Stimulated activated effector memory CD8-positive, alpha-beta T cell treated with anti-CD3 and anti-CD28 coated beads, Interleukin-12 subunit alpha, Interleukin-12 subunit beta, amount 100 ng/mL, for 72 hours (primary cell): Measurements from ENCODE around the gene RSPH9.
A peak's percentile ranks its signal among the peaks of the same experiment; 100 is the strongest.
"Not testable (repeated sequence)": the region's sequence is repeated elsewhere in the genome, so short reads cannot be mapped to it uniquely, and the experiment has no call there.

Experiments
- ATAC-seq: fragments of 150-1000 bp; cut with Tn5 transposase; 2 replicates; pipeline ENCODE4 v1.10.0; 2021
- DNase-seq, 2 donors: peaks; one replicate each; pipeline ENCODE4 v3.0.0; 2021 to 2022; ENCODE audit warnings: low spot score in 2 of 2
- H3K27ac Mint-ChIP-seq: one replicate; pipeline ENCODE4 v1.8.0; 2022; ENCODE audit warnings: mild to moderate bottlenecking, mixed read lengths
- H3K36me3 Mint-ChIP-seq: one replicate; pipeline ENCODE4 v1.8.0; 2022; ENCODE audit warnings: mild to moderate bottlenecking, mixed read lengths
- H3K4me1 Mint-ChIP-seq: one replicate; pipeline ENCODE4 v1.8.0; 2022; ENCODE audit warnings: mixed read lengths
- H3K4me3 Mint-ChIP-seq: one replicate; pipeline ENCODE4 v1.8.0; 2022; ENCODE audit warnings: mild to moderate bottlenecking, mixed read lengths
- H3K9me3 Mint-ChIP-seq: one replicate; pipeline ENCODE4 v1.8.0; 2022; ENCODE audit warnings: mixed read lengths

RSPH9 gene

DNA sequence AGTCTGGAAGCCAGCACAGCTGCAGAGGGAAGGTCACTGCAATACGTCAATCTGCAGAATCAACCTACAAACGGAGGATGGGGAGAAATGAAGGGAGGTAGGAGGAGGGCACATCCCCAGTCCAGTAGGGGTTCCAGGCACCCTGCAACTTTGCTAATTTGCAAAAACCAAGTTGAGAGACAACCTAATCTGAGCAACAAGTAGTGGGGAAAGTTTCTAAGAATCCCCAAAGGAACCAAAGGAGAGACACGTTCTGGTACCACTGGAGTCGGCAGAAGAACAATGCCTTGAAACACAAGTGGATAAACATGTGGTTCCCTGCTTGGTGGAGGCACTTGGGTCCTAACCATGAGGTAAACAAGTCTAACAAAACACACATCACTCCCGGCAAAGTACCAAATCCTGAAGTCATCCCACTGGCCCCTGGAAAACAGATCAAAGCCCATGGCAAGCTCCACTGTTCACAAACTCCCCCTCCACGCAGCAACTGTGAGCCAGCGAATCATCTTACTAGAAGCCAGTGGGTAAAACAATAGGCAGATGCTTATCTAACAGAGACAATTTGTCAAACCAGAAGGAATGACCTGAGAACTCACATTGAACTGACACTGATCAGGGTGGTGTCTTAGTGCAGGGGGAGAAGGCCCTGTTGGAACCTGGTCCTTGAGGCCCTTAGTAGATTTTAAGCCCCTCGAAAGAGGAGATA, 38.0 kb downstream of the RSPH9 start:
- no peak for ATAC-seq
- Mint-ChIP-seq H3K27ac (peak overlapping the region; percentile 72), H3K4me3 (no peak overlapping the region)

DNA sequence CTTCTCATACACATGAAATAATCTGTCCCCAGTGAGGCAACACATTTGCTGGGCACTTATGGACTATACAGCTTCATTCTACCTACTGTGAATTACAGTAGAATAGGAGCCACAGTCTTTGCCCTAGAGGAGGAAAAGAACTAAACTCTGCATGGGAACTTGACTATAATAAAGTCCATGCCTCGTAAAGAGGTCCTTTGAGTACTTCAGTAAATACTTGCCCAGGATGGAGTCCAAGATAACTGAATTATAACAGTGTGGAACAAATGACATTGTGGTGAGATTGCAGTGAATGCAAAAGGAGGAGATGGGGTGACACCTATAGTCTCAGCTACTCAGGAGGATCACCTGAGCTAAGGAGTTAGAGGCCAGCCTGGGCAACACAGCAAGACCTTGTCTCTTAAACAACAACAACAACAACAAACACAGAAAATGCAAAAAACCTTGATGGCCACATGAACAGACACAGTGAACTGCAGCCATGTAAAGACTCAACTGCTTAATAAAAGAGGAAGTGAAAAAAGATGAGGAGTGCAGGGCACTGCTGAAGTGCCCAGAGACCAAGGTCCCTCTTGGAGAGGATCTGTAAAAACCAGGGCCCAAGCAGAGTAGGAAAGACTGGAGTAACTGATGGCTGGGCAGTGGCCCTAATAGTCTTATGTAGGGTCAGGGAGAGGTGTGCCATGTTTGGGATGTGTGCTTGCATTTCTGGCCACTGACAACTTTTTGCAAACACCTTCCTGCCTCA, 39.0 kb downstream of the RSPH9 start:
- Mint-ChIP-seq H3K27ac (peak overlapping the region; percentile 72), H3K9me3 (no peaks in the 10 kb centered on the region), H3K4me1 (peaks cover 52% of the 10 kb centered on the region), H3K36me3 (peaks cover 41% of the 10 kb centered on the region), H3K4me3 (no peak overlapping the region)
- ATAC-seq: no peak
- no peak for DNase-seq

More for the DNA sequence above, 38.0 kb downstream of the RSPH9 start:
- no peak for DNase-seq
- Mint-ChIP-seq H3K36me3 (peaks cover 51% of the 10 kb centered on the region), H3K9me3 (no peaks in the 10 kb centered on the region), H3K4me1 (peaks cover 46% of the 10 kb centered on the region)

DNA sequence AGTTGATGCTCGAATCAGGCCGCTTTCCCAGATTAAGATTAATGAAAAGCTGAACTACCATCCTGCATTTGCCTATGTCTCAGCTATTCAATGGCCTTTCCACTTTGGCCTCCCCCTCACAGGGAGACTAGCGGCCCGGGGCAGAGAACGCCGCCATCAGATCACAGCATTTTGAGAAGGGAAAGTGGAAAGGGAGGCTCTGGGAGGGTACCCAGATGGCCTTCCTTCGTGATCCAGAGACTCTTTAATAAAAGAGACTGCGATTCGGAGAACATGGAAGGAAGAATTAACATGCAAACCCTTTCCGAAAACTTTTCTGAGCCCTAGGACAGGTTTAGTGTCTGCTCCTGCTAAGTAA, 42.2 kb downstream of the RSPH9 start:
- Mint-ChIP-seq H3K4me3 (peak overlapping the region; percentile 92), H3K4me1 (peaks cover 52% of the 10 kb centered on the region), H3K36me3 (peaks cover 11% of the 10 kb centered on the region), H3K27ac (peak overlapping the region; percentile 93), H3K9me3 (no peaks in the 10 kb centered on the region)
- ATAC-seq (peak; percentile 20), DNase-seq (no peak)

DNA sequence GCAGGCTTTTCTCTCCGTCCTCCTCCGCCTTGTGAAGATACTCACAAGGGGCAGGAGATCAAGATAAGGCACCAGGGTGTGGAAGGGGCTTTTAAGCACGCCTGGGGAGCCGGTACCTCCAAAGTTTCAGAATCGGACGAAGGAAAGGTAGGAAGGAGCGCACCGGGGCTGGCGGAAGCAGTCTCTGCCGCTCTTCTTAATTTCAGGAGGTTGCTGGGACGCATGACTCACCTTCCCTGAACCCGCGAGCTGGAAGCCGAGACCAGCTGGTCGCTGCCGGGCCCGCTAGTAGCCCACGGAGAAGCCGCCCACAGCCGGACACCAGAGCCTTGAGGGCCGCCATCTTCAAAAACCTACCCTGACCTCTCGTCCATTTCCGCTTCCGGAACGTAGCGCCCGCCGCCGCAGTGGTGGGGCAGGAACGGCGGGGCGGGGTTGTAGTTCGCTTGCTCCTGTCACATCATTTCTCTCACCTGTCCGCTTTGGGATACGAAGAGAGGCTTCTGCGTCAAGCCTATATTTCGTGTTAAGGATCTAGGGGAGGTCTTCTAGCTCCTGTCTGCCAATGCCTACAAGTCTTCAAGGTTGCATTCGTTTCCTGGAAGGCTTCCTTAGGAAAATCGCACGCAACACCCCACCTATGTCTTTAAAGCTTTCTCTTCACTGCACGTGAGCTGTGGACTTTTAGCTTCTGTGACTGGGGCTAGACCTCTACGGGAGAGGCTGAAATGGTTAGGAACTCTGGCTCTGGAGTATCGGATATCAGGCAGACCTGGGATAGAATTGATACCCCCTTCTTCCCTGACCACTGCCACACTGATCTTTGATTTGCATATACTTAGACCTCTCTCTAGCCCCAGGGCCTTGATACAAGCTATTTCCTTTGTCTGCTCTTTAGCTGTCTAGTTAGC, 42.9 kb downstream of the RSPH9 start, which contains the start of gene MRPS18A:
Gene MRPS18A (minus strand): TSS at position 355 of the 911 bp plus-strand sequence. CDS start 12 bp downstream, at position 343.
- Mint-ChIP-seq H3K36me3 (peaks cover 11% of the 10 kb centered on the region), H3K9me3 (no peaks in the 10 kb centered on the region), H3K4me1 (peaks cover 48% of the 10 kb centered on the region), H3K4me3 (peak within 1 kb of the TSS; percentile 92), H3K27ac (peak within 1 kb of the TSS; percentile 93)
- DNase-seq (peak; percentile 62 to 90), ATAC-seq (peak; percentile 97)

DNA sequence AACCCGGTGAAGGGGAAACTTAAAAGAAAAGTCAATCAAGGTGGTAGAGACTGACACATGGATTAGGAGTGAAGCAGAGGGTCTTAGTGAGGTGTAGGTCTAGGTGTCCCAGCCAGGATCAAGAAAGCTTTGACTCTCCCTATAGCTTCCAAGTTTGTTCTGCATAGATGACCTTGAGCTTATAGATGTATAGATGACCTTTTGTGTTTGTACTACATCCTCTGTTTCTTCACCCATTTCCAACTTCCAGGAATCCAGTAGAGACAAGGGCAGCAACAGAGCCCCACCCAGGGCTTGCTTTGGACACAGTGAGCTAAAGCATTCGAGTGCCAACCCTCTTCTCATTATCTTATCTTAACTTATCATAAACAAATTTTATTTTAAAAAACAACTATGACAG, 44.6 kb downstream of the RSPH9 start:
- H3K27ac Mint-ChIP-seq: no peak overlapping the region
- H3K4me3 Mint-ChIP-seq: no peak overlapping the region
- DNase-seq: no peak
- H3K9me3 Mint-ChIP-seq: no peaks in the 10 kb centered on the region
- peaks cover 31% of the 10 kb centered on the region for H3K4me1 Mint-ChIP-seq
- H3K36me3 Mint-ChIP-seq: peaks cover 11% of the 10 kb centered on the region
- no peak for ATAC-seq

DNA sequence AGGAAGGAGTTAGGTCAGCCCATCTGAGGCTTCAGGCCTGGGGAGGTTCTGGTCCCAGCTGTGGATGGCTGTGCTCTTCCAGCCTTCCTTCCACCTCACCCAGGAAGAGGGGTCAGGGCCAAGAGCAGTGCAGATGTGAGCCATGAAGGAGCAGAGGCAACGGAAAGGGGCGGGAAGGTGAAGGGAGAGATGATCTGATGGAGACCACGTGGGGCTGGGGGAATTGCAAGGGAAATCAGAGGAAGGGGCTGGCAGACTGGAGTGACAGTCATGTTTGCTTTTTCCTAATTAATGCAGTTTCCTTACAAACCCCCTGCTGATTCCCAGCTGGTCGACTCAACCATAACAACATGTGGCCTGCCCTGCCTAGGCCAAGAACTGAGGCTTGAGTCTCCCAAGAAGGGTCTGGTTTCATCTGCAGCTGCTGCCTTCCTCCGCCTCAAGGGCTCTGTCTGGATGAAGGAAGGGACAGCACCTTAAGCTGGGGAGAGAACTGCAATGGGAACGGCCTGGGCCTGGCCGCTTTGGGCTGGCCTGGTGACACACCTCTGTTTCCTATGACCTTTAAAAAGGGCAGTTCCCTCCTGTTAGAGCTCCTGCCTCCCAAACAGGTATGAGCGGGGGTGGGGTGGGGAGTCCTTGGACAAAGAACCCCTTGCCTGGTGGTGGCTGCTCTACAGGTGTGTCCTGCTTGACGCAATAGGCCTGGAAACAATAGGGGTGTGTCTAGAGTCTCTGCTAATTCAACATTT, 50.6 kb downstream of the RSPH9 start:
- Mint-ChIP-seq H3K4me3 (no peak overlapping the region), H3K27ac (no peak overlapping the region), H3K9me3 (no peaks in the 10 kb centered on the region), H3K4me1 (no peaks in the 10 kb centered on the region), H3K36me3 (no peaks in the 10 kb centered on the region)
- DNase-seq (no peak), ATAC-seq (no peak)

DNA sequence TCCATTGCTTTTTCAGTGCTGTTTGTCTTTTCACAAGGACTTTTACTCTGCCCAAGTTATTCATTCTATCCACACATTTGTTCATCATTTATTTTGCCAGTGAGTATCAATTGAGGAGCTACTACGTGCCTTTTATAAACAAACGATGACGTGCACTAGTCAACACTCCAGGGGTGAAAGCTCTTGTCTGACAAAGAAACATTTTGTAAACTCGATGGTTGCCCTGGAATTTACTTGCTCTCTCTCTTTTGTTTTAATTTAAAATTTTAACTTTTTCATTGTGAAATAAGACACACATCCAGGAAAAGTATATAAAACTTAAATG, 51.1 kb downstream of the RSPH9 start:
- ATAC-seq: no peak
- no peak overlapping the region for H3K4me3 Mint-ChIP-seq

DNA sequence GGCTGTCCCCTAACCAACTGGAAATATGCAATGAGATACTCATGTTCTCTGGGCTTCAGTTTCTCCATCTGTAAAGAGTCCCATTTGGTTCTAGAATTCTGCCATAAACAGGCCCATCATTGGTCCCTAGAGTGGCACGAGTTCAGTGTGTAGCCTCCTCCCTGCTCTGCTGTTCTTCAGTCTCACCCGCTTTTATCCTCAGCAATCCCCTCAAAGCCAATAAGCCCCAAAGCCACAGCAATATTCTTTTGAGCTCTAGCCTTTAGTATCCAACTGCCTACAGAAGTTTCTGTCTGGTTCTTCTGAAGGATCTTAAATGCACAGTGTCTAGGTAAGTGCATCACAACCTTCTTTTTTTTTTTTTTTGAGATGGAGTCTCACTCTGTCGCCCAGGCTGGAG, 52.6 kb downstream of the RSPH9 start:
- no peaks in the 10 kb centered on the region for H3K4me1 Mint-ChIP-seq
- no peaks in the 10 kb centered on the region for H3K36me3 Mint-ChIP-seq
- H3K9me3 Mint-ChIP-seq: no peaks in the 10 kb centered on the region
- H3K4me3 Mint-ChIP-seq: no peak overlapping the region
- no peak overlapping the region for H3K27ac Mint-ChIP-seq
- DNase-seq: no peak
- ATAC-seq: no peak

More for the DNA sequence above, 51.1 kb downstream of the RSPH9 start:
- Mint-ChIP-seq H3K36me3 (no peaks in the 10 kb centered on the region), H3K27ac (no peak overlapping the region), H3K4me1 (no peaks in the 10 kb centered on the region), H3K9me3 (no peaks in the 10 kb centered on the region)
- no peak for DNase-seq

DNA sequence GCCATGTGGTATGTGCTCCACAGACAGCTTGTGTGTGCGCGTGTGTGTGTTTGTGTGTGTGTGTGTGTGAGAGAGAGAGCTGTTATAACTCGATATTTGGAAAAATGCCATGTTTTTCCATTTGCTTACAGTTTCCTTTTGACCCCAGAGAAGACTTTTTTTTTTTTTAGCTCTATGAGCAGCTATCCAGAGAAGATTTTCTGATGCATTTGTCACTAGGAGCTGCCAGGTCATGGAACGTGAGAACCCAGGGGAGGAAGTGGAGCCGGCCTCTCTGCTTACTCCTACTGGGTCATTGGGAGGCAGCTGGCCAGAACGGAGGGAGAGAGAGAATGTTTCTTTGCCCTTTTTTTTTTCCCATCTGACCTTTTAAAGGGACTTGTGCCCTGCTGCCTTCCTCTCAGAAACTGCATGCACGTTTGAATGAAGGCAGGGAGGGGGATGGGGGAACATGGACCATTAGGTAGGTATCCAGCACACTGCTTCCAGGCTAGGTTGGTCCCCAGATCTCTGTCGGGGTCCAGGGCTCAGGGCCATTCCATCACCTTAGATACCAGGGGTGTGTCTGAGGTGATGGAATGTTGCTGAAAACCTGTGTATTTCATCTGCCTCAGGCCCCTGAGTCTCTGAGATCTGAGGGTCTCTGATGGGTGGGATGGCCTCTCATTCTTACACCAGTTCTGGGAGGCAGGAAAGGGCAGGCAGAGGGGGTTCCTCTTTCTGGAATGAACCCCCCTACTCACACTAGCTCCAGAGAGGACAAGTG, 53.9 kb downstream of the RSPH9 start:
- Mint-ChIP-seq H3K36me3 (no peaks in the 10 kb centered on the region), H3K4me3 (no peak overlapping the region), H3K4me1 (no peaks in the 10 kb centered on the region), H3K9me3 (no peaks in the 10 kb centered on the region), H3K27ac (no peak overlapping the region)
- DNase-seq (no peak), ATAC-seq (no peak)

DNA sequence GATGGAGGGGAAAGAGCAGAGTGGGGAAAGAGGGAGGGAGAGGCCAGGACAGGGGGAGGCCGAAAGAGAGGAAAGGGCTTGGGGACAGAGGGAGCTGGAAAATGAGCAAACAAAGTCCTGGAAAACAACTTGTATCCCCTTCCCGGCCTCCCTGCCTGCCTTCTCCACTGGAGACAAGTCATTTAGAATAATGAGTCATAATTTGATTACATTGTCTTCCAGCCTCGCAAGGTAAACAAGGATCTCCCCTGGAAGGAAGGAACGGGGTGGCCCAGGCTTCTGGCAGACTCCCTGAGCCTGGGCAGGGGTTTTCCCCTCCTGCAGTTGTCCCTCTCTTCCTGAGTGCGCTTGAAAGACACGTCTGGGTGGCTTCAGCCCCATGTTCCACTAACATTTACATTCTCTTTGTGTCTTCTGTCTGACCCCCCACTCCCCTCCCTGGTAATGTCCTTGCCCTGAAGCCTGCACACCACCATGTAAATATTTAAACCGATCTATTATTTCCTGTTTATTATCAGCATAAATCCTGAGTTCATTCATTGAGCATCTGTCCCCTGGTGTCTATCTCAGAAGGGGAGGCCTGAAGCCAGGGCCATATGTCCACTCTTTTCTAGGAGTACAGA, 54.8 kb downstream of the RSPH9 start:
- H3K9me3 Mint-ChIP-seq: no peaks in the 10 kb centered on the region
- DNase-seq: no peak
- no peaks in the 10 kb centered on the region for H3K36me3 Mint-ChIP-seq
- H3K4me3 Mint-ChIP-seq: no peak overlapping the region
- no peaks in the 10 kb centered on the region for H3K4me1 Mint-ChIP-seq
- ATAC-seq: no peak
- H3K27ac Mint-ChIP-seq: no peak overlapping the region

DNA sequence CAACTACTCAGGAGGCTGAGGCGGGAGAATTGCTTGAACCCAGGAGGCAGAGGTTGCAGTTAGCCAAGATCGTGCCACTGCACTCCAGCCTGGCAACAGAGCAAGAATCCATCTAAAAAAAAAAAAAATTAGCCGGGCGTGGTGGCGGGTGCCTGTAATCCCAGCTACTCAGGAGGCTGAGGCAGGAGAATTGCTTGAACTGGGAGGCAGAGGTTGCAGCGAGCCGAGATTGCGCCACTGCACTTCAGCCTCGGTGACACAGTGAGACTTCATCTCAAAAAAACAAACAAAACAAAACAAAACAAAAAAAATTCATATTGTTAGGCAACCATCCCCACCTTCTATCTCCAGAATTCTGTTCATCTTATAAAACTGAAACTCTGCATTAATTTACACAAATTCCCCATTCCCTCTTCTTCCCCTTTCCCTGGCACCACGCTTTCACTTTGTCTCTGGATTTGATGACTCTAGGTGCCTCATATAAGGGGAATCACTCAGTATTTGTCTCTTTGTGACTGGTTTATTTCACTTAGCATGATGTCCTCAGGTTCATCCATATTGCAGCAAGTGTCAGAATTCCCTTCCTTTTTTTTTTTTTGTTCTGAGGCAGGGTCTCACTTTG, 56.2 kb downstream of the RSPH9 start:
- H3K4me3 Mint-ChIP-seq, H3K36me3 Mint-ChIP-seq, H3K27ac Mint-ChIP-seq, ATAC-seq, H3K9me3 Mint-ChIP-seq, H3K4me1 Mint-ChIP-seq, DNase-seq: not testable (repeated sequence)

DNA sequence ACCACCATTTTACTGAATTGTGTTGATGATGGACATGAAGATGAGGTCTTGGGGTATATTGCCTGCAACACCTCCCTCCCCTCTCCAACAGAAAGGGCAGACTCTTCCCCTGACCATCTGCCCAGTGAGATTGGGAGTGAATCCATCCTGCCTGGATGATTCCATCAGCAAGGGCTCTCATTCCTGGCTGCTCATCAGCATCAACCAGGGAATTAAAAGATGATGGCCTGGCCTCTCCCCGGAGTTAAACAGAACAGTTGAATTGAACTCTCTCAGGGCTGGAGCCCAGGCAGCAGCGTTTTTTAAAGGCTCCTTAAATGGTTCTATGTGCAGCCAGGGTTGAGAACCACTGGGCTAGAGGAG, 57.3 kb downstream of the RSPH9 start:
- Mint-ChIP-seq H3K27ac (no peak overlapping the region), H3K4me3 (no peak overlapping the region), H3K9me3 (no peaks in the 10 kb centered on the region), H3K4me1 (peaks cover 5% of the 10 kb centered on the region), H3K36me3 (no peaks in the 10 kb centered on the region)
- DNase-seq (no peak), ATAC-seq (no peak)

DNA sequence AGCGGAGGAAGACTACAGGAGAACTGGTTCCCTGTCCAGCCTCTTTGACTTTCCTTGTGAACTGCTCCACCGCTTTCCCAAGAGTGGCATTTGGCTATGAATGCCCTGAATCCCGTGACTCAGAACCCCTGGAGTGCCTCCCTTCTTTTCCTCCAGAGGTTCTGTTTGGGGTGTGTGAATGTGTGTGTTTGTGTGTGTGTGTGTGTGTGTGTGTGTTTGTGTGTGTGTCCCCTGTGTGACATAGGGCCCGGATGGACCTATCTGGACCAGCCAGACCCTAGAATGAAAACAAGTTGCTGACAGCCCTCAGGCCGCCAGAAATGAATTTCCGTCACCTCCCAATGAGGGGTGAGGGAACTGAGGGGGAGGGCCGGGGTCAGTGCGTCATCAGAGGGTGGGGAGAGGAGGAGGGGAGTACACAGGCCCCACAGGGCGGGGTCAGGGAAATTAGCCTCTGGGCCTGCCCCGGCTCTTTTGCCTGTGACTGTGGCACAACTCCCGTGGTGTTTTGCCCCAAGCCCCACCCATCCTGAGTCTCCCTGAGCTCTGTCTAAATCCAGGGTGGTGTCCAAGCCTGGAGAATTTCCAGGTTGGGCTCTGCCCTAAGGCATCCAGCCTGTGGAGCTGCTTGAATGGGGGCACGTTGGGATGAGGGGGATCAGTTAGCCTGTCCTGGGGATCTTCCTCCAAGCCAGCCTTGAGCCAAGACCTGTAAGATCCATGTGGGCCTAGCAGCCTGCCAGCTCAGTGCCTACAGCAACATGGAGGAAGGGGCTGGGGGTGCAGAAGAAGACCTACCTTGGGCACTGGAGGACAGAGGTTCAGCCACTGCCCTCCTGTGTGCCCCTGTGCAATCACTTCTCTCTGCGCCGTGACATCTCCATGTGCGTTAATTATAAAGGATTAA, 58.0 kb downstream of the RSPH9 start:
- ATAC-seq (peak; percentile 70), DNase-seq (no peak)
- Mint-ChIP-seq H3K36me3 (no peaks in the 10 kb centered on the region), H3K4me1 (peaks cover 5% of the 10 kb centered on the region), H3K4me3 (no peak overlapping the region), H3K9me3 (no peaks in the 10 kb centered on the region), H3K27ac (no peak overlapping the region)
